ENCODE results near the gene CHCHD10. TPM values are rescaled to one million over a fixed set of nuclear protein-coding genes. Genes with fewer than 3 reads are reported as not detected.

The CHCHD10 gene
- total RNA-seq, 1 donor from 2014 or later, result 111 TPM

DNA sequence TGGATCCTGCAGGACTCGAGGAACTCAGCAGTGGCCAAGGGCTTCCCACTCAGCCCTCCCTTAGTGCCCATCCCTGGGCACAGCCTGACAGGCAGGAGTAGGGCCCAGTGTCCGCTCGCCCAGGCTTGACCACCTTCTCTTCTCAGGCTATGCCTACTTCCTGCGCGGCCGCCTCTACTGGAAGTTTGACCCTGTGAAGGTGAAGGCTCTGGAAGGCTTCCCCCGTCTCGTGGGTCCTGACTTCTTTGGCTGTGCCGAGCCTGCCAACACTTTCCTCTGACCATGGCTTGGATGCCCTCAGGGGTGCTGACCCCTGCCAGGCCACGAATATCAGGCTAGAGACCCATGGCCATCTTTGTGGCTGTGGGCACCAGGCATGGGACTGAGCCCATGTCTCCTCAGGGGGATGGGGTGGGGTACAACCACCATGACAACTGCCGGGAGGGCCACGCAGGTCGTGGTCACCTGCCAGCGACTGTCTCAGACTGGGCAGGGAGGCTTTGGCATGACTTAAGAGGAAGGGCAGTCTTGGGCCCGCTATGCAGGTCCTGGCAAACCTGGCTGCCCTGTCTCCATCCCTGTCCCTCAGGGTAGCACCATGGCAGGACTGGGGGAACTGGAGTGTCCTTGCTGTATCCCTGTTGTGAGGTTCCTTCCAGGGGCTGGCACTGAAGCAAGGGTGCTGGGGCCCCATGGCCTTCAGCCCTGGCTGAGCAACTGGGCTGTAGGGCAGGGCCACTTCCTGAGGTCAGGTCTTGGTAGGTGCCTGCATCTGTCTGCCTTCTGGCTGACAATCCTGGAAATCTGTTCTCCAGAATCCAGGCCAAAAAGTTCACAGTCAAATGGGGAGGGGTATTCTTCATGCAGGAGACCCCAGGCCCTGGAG lies 15.7 kb upstream of the CHCHD10 start:
- peaks cover 19% of the 10 kb centered on the region for H3K4me1 Mint-ChIP-seq (ENCODE audit: low read depth)
- intact Hi-C loops (cut with micrococcal nuclease), result no loop called here
- no peaks in the 10 kb centered on the region for H3K27me3 Mint-ChIP-seq (ENCODE audit: low read depth)
- H3K27ac Mint-ChIP-seq, result no peak overlapping the region
- H3K9me3 Mint-ChIP-seq, result no peaks in the 10 kb centered on the region
- H3K4me3 Mint-ChIP-seq (ENCODE audit: low read depth), result no peak overlapping the region
- DNase-seq (ENCODE audit: low spot score), result no peak
- H3K36me3 Mint-ChIP-seq (ENCODE audit: low read depth), result no peaks in the 10 kb centered on the region

DNA sequence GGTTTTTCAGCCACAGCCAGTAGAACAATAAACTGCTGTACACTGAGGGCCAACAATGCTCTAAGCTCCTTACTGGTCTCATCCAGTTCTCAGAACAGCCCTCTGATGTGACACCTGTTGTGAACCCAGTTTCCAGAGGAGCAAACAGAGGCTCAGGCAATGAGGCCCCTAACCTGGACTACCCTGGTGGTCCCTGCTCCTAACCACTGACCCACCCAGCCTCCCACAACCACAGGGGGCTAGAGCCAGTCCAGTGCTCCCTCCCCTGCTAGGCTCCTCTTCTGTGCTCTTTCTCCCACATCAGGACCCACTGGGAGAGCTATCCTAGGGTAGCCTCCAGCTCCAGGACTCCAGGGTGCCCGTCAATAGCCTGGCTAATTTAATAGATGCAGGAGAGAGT lies 14.9 kb upstream of the CHCHD10 start:
- no peak for DNase-seq (ENCODE audit: low spot score)
- Mint-ChIP-seq H3K36me3 (ENCODE audit: low read depth) (no peaks in the 10 kb centered on the region), H3K27me3 (ENCODE audit: low read depth) (no peaks in the 10 kb centered on the region), H3K27ac (no peak overlapping the region), H3K4me1 (ENCODE audit: low read depth) (peaks cover 12% of the 10 kb centered on the region), H3K4me3 (ENCODE audit: low read depth) (no peak overlapping the region), H3K9me3 (no peaks in the 10 kb centered on the region)
- intact Hi-C loops (cut with micrococcal nuclease), result no loop called here

DNA sequence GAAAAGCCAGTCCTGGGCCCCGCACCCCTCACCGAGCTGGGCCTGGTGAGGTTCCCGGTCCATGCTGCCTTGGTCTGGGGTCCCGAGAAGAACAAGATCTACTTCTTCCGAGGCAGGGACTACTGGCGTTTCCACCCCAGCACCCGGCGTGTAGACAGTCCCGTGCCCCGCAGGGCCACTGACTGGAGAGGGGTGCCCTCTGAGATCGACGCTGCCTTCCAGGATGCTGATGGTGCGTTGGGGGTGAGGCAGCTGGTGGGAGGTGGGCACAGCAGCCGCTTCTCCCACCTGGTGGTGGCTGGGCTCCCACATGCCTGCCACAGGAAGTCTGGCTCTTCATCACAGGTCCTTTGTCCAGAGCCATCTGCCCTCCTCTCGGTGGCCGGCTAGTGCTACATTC lies 14.5 kb upstream of the CHCHD10 start:
- Mint-ChIP-seq H3K4me1 (ENCODE audit: low read depth) (peaks cover 10% of the 10 kb centered on the region), H3K9me3 (no peaks in the 10 kb centered on the region), H3K27ac (no peak overlapping the region), H3K4me3 (ENCODE audit: low read depth) (no peak overlapping the region), H3K27me3 (ENCODE audit: low read depth) (no peaks in the 10 kb centered on the region), H3K36me3 (ENCODE audit: low read depth) (no peaks in the 10 kb centered on the region)
- intact Hi-C loops (cut with micrococcal nuclease), result no loop called here
- DNase-seq (ENCODE audit: low spot score), result no peak

DNA sequence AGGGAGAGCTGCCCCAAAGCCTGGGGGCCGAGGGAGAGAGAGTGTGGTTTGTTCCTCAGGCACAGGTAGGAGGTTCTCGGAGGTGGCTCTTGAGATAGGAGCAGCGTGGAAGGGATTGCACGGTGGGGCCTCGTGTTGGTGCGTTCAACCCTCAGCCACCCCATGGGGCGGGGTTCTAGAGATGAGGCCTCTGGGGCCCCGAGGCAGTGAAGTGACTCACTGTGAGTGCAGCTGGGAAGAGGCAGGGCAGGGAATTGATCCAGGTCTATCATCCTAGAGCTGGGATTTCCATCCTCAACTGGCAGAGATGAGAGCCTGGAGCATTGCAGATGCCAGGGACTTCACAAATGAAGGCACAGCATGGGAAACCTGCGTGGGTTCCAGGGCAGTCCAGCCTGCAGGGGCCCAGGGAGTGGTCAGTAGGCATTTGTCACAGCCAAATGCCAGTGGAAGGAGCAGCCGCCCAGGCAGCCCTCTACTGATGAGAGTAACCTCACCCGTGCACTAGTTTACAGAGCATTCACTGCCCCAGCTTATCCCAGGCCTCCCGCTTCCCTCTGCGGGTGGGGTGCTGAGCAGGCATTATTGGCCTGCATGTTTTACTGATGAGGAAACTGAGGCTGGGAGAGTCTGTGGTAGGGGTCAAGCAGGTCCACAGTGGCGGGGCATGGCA lies 13.9 kb upstream of the CHCHD10 start:
- Mint-ChIP-seq H3K4me1 (ENCODE audit: low read depth) (peaks cover 9% of the 10 kb centered on the region), H3K9me3 (no peaks in the 10 kb centered on the region), H3K4me3 (ENCODE audit: low read depth) (no peak overlapping the region), H3K36me3 (ENCODE audit: low read depth) (no peaks in the 10 kb centered on the region), H3K27me3 (ENCODE audit: low read depth) (no peaks in the 10 kb centered on the region), H3K27ac (no peak overlapping the region)
- intact Hi-C loops (cut with micrococcal nuclease), result no loop called here
- no peak for DNase-seq (ENCODE audit: low spot score)

DNA sequence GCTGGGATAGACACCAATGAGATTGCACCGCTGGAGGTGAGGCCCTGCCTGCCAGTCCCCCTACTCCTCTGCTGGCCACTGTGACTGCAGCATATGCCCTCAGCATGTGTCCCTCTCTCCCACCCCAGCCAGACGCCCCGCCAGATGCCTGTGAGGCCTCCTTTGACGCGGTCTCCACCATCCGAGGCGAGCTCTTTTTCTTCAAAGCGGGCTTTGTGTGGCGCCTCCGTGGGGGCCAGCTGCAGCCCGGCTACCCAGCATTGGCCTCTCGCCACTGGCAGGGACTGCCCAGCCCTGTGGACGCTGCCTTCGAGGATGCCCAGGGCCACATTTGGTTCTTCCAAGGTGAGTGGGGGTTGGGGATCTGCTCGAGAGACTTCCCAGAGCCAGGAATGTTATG lies 13.3 kb upstream of the CHCHD10 start:
- no peak for DNase-seq (ENCODE audit: low spot score)
- Mint-ChIP-seq H3K27ac (no peak overlapping the region), H3K36me3 (ENCODE audit: low read depth) (no peaks in the 10 kb centered on the region), H3K4me3 (ENCODE audit: low read depth) (no peak overlapping the region), H3K4me1 (ENCODE audit: low read depth) (peaks cover 4% of the 10 kb centered on the region), H3K27me3 (ENCODE audit: low read depth) (no peaks in the 10 kb centered on the region), H3K9me3 (no peaks in the 10 kb centered on the region)
- intact Hi-C loops (cut with micrococcal nuclease), result no loop called here

DNA sequence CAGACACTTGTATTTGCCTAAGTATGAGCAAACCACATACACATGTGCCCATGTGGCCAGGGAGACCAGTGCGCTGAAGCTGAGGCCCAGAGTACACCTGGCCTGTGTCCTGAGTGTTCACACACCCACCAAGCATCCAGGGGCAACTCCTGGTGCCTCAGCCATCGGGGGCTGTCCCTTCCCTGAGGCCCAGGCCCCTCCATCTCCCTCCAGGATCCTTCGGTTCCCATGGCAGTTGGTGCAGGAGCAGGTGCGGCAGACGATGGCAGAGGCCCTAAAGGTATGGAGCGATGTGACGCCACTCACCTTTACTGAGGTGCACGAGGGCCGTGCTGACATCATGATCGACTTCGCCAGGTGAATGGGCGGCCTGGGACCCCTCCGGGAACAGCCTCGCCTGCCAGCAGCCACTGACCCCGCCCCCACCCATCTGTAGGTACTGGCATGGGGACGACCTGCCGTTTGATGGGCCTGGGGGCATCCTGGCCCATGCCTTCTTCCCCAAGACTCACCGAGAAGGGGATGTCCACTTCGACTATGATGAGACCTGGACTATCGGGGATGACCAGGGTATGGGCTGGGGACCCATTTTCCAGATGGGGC lies 12.5 kb upstream of the CHCHD10 start:
- no peak for DNase-seq (ENCODE audit: low spot score)
- Mint-ChIP-seq H3K9me3 (no peaks in the 10 kb centered on the region), H3K4me3 (ENCODE audit: low read depth) (no peak overlapping the region), H3K27ac (no peak overlapping the region), H3K36me3 (ENCODE audit: low read depth) (no peaks in the 10 kb centered on the region), H3K27me3 (ENCODE audit: low read depth) (no peaks in the 10 kb centered on the region), H3K4me1 (ENCODE audit: low read depth) (peaks cover 4% of the 10 kb centered on the region)
- intact Hi-C loops (cut with micrococcal nuclease), result no loop called here

DNA sequence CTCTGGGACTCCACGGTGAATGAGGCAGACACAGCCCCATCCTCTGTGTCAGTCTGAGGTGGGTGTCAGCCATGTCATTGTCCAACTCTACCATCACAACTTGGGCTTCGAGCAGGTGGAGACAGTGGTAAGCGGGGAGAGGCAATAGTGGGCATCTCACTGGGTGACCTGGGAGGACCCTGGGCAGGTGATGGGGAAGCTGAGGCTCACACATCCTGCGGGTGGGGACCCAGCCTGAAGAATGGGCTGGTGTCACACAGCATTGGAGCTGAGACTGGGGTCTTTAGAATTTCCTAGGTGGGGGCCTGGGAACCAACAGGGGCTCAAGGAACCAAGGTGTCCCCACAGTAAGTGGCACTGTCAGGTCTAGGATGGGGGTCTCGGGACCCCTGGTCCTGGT lies 12.0 kb upstream of the CHCHD10 start:
- Mint-ChIP-seq H3K36me3 (ENCODE audit: low read depth) (no peaks in the 10 kb centered on the region), H3K27ac (no peak overlapping the region), H3K4me3 (ENCODE audit: low read depth) (no peak overlapping the region), H3K9me3 (no peaks in the 10 kb centered on the region), H3K27me3 (ENCODE audit: low read depth) (peaks cover 3% of the 10 kb centered on the region), H3K4me1 (ENCODE audit: low read depth) (peaks cover 4% of the 10 kb centered on the region)
- intact Hi-C loops (cut with micrococcal nuclease), result no loop called here
- no peak for DNase-seq (ENCODE audit: low spot score)

DNA sequence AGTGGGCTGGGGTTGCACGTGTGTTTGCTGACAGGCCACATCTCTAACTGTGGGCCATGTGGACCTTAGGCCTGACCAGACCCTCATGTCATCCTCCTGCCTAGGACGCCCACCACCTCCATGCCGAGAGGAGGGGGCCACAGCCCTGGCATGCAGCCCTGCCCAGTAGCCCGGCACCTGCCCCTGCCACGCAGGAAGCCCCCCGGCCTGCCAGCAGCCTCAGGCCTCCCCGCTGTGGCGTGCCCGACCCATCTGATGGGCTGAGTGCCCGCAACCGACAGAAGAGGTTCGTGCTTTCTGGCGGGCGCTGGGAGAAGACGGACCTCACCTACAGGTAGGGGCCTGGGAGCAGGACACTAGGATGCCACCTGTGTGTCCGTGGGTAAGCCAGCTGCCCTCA lies 11.3 kb upstream of the CHCHD10 start:
- Mint-ChIP-seq H3K4me3 (ENCODE audit: low read depth) (no peak overlapping the region), H3K4me1 (ENCODE audit: low read depth) (peaks cover under 1% of the 10 kb centered on the region), H3K36me3 (ENCODE audit: low read depth) (no peaks in the 10 kb centered on the region), H3K9me3 (no peaks in the 10 kb centered on the region), H3K27me3 (ENCODE audit: low read depth) (peaks cover 6% of the 10 kb centered on the region), H3K27ac (no peak overlapping the region)
- intact Hi-C loops (cut with micrococcal nuclease), result no loop called here
- no peak for DNase-seq (ENCODE audit: low spot score)

DNA sequence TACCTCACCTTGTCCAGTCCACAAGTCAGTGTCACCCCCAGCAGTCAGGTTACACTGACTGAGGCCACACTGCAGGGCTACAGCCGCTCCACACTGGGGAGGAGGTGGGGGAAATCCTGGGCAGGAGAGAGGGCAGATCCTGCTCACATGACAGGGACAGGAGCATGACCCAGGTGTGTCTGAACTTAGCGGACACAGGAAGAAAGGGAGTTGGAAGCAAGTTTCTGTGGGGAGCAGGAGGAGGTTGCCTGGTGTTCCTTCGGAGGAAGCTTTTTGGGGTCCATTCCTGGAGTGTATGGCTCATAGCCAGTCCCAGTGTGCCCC lies 10.8 kb upstream of the CHCHD10 start:
- Mint-ChIP-seq H3K36me3 (ENCODE audit: low read depth) (no peaks in the 10 kb centered on the region), H3K27ac (no peak overlapping the region), H3K4me1 (ENCODE audit: low read depth) (no peaks in the 10 kb centered on the region), H3K27me3 (ENCODE audit: low read depth) (peaks cover 8% of the 10 kb centered on the region), H3K9me3 (no peaks in the 10 kb centered on the region), H3K4me3 (ENCODE audit: low read depth) (no peak overlapping the region)
- intact Hi-C loops (cut with micrococcal nuclease), result no loop called here
- no peak for DNase-seq (ENCODE audit: low spot score)

DNA sequence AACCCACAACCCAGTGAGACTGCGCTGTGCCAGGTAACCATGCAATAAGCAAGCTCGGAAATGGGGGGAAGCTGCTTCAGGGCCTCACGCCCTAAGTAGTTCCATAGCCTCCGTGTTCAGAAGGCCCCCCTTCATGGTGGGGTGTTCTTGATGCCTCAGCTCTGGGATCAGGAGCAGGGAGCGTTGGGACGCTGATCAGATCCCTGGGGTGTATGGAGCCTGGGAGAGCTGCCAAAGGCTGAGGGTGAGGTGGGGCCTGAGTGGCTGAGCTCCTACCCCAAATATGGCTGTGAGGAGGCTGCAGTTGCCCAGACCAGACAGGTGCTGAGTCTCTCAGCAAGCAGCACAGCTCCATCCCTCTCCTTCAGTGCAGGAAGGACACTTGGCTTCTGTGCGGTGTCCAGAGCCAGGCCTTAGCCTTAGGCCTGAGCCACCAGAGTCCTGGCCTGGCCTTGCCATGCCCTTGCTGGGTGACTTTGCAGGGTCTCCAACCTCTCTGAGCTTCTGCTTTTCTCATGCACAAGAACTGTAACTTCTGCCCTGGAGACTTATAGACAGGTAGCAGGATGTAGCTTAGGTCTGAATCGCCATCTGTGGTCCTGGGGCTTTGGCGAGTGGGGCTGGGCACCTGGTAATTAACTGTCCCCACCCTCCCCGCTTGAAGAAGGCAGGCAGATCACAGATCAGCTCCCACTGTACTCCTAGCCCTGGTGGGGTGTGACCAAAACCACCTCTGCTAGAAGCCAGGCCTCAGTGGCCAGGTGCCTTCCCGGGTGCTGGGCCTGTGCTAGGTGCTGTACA lies 10.2 kb upstream of the CHCHD10 start:
- intact Hi-C loops (cut with micrococcal nuclease), result no loop called here
- no peaks in the 10 kb centered on the region for H3K36me3 Mint-ChIP-seq (ENCODE audit: low read depth)
- no peak overlapping the region for H3K27ac Mint-ChIP-seq
- no peak overlapping the region for H3K4me3 Mint-ChIP-seq (ENCODE audit: low read depth)
- no peaks in the 10 kb centered on the region for H3K9me3 Mint-ChIP-seq
- peaks cover 14% of the 10 kb centered on the region for H3K27me3 Mint-ChIP-seq (ENCODE audit: low read depth)
- no peak for DNase-seq (ENCODE audit: low spot score)
- H3K4me1 Mint-ChIP-seq (ENCODE audit: low read depth), result no peaks in the 10 kb centered on the region

DNA sequence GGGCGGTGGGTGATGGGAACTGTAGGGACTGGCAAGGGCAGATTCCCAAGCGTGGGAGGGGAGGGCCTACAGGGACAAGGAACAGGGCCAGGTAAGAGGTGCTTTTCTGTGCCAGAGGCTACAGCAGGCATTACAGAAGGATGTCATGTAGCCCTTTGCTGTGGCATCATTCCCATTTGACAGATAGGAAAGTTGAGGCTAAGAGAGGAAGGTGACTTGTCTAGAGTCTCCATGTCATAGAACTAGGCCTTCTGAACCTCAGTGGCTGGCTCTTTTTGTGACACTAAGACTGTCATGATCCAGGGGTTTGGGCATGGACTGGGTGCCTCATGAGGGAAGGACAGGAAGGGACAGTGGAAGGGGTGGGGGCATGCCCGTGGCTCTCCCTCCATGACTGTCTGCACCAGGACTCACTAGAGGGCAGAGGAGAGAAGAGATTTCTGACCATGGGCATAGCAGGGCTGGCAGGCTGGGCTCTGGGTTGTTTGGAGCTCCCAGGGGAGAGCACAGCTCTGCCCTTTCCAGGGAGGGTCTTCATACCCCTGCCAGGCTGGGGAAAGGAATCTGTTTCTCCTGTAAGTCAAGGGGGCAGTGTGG lies 8.1 kb upstream of the CHCHD10 start:
- no peak for DNase-seq (ENCODE audit: low spot score)
- peaks cover 5% of the 10 kb centered on the region for H3K4me1 Mint-ChIP-seq (ENCODE audit: low read depth)
- peaks cover 16% of the 10 kb centered on the region for H3K27me3 Mint-ChIP-seq (ENCODE audit: low read depth)
- H3K27ac Mint-ChIP-seq, result no peak overlapping the region
- no peaks in the 10 kb centered on the region for H3K9me3 Mint-ChIP-seq
- H3K36me3 Mint-ChIP-seq (ENCODE audit: low read depth), result no peaks in the 10 kb centered on the region
- intact Hi-C loops (cut with micrococcal nuclease), result no loop called here
- H3K4me3 Mint-ChIP-seq (ENCODE audit: low read depth), result no peak overlapping the region

DNA sequence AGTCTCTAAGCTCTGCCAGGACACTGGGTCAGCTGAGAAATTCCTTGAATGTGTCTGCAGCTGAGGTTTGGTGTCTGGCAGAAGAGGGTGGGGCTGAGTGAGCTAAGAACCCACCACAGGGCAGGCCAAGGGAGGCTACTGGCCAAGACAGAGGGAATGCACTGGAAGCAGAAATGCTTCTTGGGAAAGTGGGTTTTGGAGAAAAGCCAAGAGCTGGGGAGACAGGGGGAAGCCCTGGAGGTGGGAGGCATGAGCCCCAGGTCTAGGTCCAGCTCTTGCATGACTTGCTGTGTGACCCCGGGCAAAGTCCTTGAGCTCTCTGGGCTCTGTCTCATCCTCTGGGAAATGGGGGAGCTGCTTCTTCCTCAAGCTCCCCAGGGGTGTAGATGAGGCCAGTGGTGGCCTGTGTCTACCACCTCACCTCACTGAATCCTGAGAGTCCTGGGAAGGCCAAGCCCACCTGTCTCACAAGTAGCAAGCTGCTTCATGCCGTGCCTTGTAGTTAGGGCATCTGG lies 7.2 kb upstream of the CHCHD10 start:
- Mint-ChIP-seq H3K36me3 (ENCODE audit: low read depth) (no peaks in the 10 kb centered on the region), H3K4me1 (ENCODE audit: low read depth) (peaks cover 5% of the 10 kb centered on the region), H3K27ac (no peak overlapping the region), H3K4me3 (ENCODE audit: low read depth) (no peak overlapping the region), H3K27me3 (ENCODE audit: low read depth) (peaks cover 16% of the 10 kb centered on the region), H3K9me3 (no peaks in the 10 kb centered on the region)
- intact Hi-C loops (cut with micrococcal nuclease), result no loop called here
- DNase-seq (ENCODE audit: low spot score), result no peak
